Measurements from ENCODE around the gene LNX2. TPM values are rescaled to one million over a fixed set of nuclear protein-coding genes. Genes with fewer than 3 reads are reported as not detected.

Gene LNX2
- total and polyA plus RNA-seq, 4 donors: 6.2 to 12.0 (median 7.5) TPM

GRCh38 chr13:27551562-27551961 is 68.8 kb downstream of the LNX2 start:
- Histone ChIP-seq H3K4me3 (ENCODE audit: low read depth, low read length) (no peak overlapping the region), H3K36me3 (ENCODE audit: control insufficient read depth, insufficient read depth, low read length) (no peaks in the 10 kb centered on the region), H3K9me3 (ENCODE audit: control insufficient read depth, insufficient read depth, low read length) (no peaks in the 10 kb centered on the region), H3K27ac (ENCODE audit: low read depth, low read length) (no peak overlapping the region), H3K27me3 (ENCODE audit: control insufficient read depth, insufficient read depth, low read length) (no peaks in the 10 kb centered on the region), H3K4me1 (ENCODE audit: control insufficient read depth, insufficient read depth, low read length) (no peaks in the 10 kb centered on the region)
- WGBS (ENCODE audit: insufficient coverage): 59% methylated on average over 3 of the region's 4 CpGs
- no peak for DNase-seq (ENCODE audit: low read depth in 4 of 6, low spot score in 6 of 6)

- no peak overlapping the region for H3K4me3 ChIP-seq (ENCODE audit: low read depth, low read length)
- H3K36me3 ChIP-seq (ENCODE audit: control insufficient read depth, insufficient read depth, low read length): no peaks in the 10 kb centered on the region
- no peak overlapping the region for H3K27ac ChIP-seq (ENCODE audit: low read depth, low read length)
- H3K4me1 ChIP-seq (ENCODE audit: control insufficient read depth, insufficient read depth, low read length): no peaks in the 10 kb centered on the region
- H3K9me3 ChIP-seq (ENCODE audit: control insufficient read depth, insufficient read depth, low read length): no peaks in the 10 kb centered on the region
- DNase-seq (ENCODE audit: low read depth in 4 of 6, low spot score in 6 of 6): no peak
- no CpG with 5 or more reads among the region's 8 CpGs for WGBS (ENCODE audit: insufficient coverage)
- H3K27me3 ChIP-seq (ENCODE audit: control insufficient read depth, insufficient read depth, low read length): no peaks in the 10 kb centered on the region
Measured at GRCh38 chr13:27549406-27549981, 70.8 kb downstream of the LNX2 start.

GRCh38 chr13:27542220-27542619 is 78.1 kb downstream of the LNX2 start:
- 83% methylated on average over 1 of the region's 3 CpGs for WGBS (ENCODE audit: insufficient coverage)
- H3K4me3 ChIP-seq (ENCODE audit: low read depth, low read length): no peak overlapping the region
- H3K4me1 ChIP-seq (ENCODE audit: control insufficient read depth, insufficient read depth, low read length): no peaks in the 10 kb centered on the region
- no peaks in the 10 kb centered on the region for H3K9me3 ChIP-seq (ENCODE audit: control insufficient read depth, insufficient read depth, low read length)
- no peak overlapping the region for H3K27ac ChIP-seq (ENCODE audit: low read depth, low read length)
- DNase-seq (ENCODE audit: low read depth in 4 of 6, low spot score in 6 of 6): no peak
- H3K36me3 ChIP-seq (ENCODE audit: control insufficient read depth, insufficient read depth, low read length): no peaks in the 10 kb centered on the region
- no peaks in the 10 kb centered on the region for H3K27me3 ChIP-seq (ENCODE audit: control insufficient read depth, insufficient read depth, low read length)

DNA sequence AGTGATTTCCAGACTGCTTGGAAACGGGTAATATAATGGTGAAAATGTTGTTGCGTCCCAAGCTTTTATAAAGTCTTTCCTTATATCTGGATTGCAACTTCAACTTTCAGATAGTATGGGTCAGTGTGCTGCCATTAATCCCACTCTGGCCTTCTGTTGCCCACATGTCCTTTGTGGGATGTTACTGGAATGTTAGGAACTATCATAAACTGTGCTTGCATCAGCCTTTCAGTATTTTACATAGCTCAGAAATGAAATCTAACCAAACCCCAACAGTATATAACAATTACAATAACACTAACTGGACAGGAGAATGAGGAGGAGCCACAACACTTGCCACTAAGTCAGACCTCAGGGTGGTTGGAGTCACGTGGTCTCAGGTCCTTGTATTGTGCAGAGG is 78.9 kb downstream of the LNX2 start:
- Histone ChIP-seq H3K27me3 (ENCODE audit: control insufficient read depth, insufficient read depth, low read length) (no peaks in the 10 kb centered on the region), H3K9me3 (ENCODE audit: control insufficient read depth, insufficient read depth, low read length) (no peaks in the 10 kb centered on the region), H3K4me1 (ENCODE audit: control insufficient read depth, insufficient read depth, low read length) (no peaks in the 10 kb centered on the region), H3K27ac (ENCODE audit: low read depth, low read length) (no peak overlapping the region), H3K4me3 (ENCODE audit: low read depth, low read length) (no peak overlapping the region), H3K36me3 (ENCODE audit: control insufficient read depth, insufficient read depth, low read length) (no peaks in the 10 kb centered on the region)
- 82% methylated on average over 1 of the region's 3 CpGs for WGBS (ENCODE audit: insufficient coverage)
- DNase-seq (ENCODE audit: low read depth in 4 of 6, low spot score in 6 of 6): no peak

- no peak overlapping the region for H3K4me3 ChIP-seq (ENCODE audit: low read depth, low read length)
- H3K9me3 ChIP-seq (ENCODE audit: control insufficient read depth, insufficient read depth, low read length): no peaks in the 10 kb centered on the region
- no peaks in the 10 kb centered on the region for H3K27me3 ChIP-seq (ENCODE audit: control insufficient read depth, insufficient read depth, low read length)
- H3K4me1 ChIP-seq (ENCODE audit: control insufficient read depth, insufficient read depth, low read length): peaks cover 7% of the 10 kb centered on the region
- no peak overlapping the region for H3K27ac ChIP-seq (ENCODE audit: low read depth, low read length)
- H3K36me3 ChIP-seq (ENCODE audit: control insufficient read depth, insufficient read depth, low read length): no peaks in the 10 kb centered on the region
- no peak for DNase-seq (ENCODE audit: low read depth in 4 of 6, low spot score in 6 of 6)
- 82% methylated on average over 9 of the region's 10 CpGs for WGBS (ENCODE audit: insufficient coverage)
Measured at GRCh38 chr13:27536361-27537101, 83.8 kb downstream of the LNX2 start.

DNA sequence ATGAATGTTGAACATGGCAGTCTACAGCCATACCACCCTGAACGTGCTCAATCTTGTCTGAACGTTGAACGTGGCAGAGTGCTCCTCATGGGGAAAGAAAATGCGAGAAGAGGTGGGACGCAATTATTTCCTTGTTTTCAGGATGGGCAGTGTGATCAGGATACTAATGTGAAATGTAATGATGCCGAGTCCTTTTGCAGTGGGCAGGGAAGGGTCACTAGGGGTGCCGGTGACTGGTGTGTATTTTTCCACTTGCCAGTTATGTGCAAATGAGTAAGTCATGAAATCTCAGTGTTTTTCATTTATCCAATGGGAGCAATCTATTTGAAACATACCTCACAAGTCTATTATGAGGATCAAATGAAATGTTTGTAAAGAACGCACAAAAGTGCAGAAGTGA is 84.8 kb downstream of the LNX2 start:
- Histone ChIP-seq H3K9me3 (ENCODE audit: control insufficient read depth, insufficient read depth, low read length) (no peaks in the 10 kb centered on the region), H3K4me1 (ENCODE audit: control insufficient read depth, insufficient read depth, low read length) (peaks cover 7% of the 10 kb centered on the region), H3K27me3 (ENCODE audit: control insufficient read depth, insufficient read depth, low read length) (no peaks in the 10 kb centered on the region), H3K27ac (ENCODE audit: low read depth, low read length) (no peak overlapping the region), H3K4me3 (ENCODE audit: low read depth, low read length) (no peak overlapping the region), H3K36me3 (ENCODE audit: control insufficient read depth, insufficient read depth, low read length) (no peaks in the 10 kb centered on the region)
- DNase-seq (ENCODE audit: low read depth in 4 of 6, low spot score in 6 of 6): no peak
- WGBS (ENCODE audit: insufficient coverage): 79% methylated on average over 5 of the region's 8 CpGs

GRCh38 chr13:27534981-27535380 is 85.3 kb downstream of the LNX2 start:
- 56% methylated on average over 2 of the region's 3 CpGs for whole genome bisulfite sequencing (ENCODE audit: insufficient coverage)
- Histone ChIP-seq H3K4me1 (ENCODE audit: control insufficient read depth, insufficient read depth, low read length) (peaks cover 7% of the 10 kb centered on the region), H3K27ac (ENCODE audit: low read depth, low read length) (no peak overlapping the region), H3K36me3 (ENCODE audit: control insufficient read depth, insufficient read depth, low read length) (no peaks in the 10 kb centered on the region), H3K27me3 (ENCODE audit: control insufficient read depth, insufficient read depth, low read length) (no peaks in the 10 kb centered on the region), H3K4me3 (ENCODE audit: low read depth, low read length) (no peak overlapping the region), H3K9me3 (ENCODE audit: control insufficient read depth, insufficient read depth, low read length) (no peaks in the 10 kb centered on the region)
- peak in 1 of 6 donors; percentile 55 for DNase-seq (ENCODE audit: low read depth in 4 of 6, low spot score in 6 of 6)

GRCh38 chr13:27534108-27534980 is 86.0 kb downstream of the LNX2 start:
- Histone ChIP-seq H3K36me3 (ENCODE audit: control insufficient read depth, insufficient read depth, low read length) (no peaks in the 10 kb centered on the region), H3K27ac (ENCODE audit: low read depth, low read length) (no peak overlapping the region), H3K4me1 (ENCODE audit: control insufficient read depth, insufficient read depth, low read length) (peaks cover 7% of the 10 kb centered on the region), H3K27me3 (ENCODE audit: control insufficient read depth, insufficient read depth, low read length) (no peaks in the 10 kb centered on the region), H3K9me3 (ENCODE audit: control insufficient read depth, insufficient read depth, low read length) (no peaks in the 10 kb centered on the region), H3K4me3 (ENCODE audit: low read depth, low read length) (no peak overlapping the region)
- no peak for DNase-seq (ENCODE audit: low read depth in 4 of 6, low spot score in 6 of 6)
- 87% methylated on average over 7 of the region's 10 CpGs for WGBS (ENCODE audit: insufficient coverage)

GRCh38 chr13:27533155-27533643 is 87.1 kb downstream of the LNX2 start:
- Histone ChIP-seq H3K4me3 (ENCODE audit: low read depth, low read length) (no peak overlapping the region), H3K36me3 (ENCODE audit: control insufficient read depth, insufficient read depth, low read length) (no peaks in the 10 kb centered on the region), H3K9me3 (ENCODE audit: control insufficient read depth, insufficient read depth, low read length) (no peaks in the 10 kb centered on the region), H3K4me1 (ENCODE audit: control insufficient read depth, insufficient read depth, low read length) (peaks cover 7% of the 10 kb centered on the region), H3K27me3 (ENCODE audit: control insufficient read depth, insufficient read depth, low read length) (no peaks in the 10 kb centered on the region), H3K27ac (ENCODE audit: low read depth, low read length) (no peak overlapping the region)
- DNase-seq (ENCODE audit: low read depth in 4 of 6, low spot score in 6 of 6): peak; percentile 31 to 85 (median 50)
- 14% methylated on average over 19 of the region's 19 CpGs for WGBS (ENCODE audit: insufficient coverage)

All from spinal cord (tissue), 10 donors.